GM21367 (cell line): Measurements from ENCODE around the gene NDUFA7.
"Not testable (repeated sequence)": the region's sequence is repeated elsewhere in the genome, so short reads cannot be mapped to it uniquely, and the experiment has no call there.

Experiments used
- ATAC-seq: cut with Tn5 transposase; IDR thresholded peaks from one replicate; pipeline ENCODE4 v1.9.1; 2021; ENCODE audit not compliant: unreplicated experiment

NDUFA7 gene

DNA sequence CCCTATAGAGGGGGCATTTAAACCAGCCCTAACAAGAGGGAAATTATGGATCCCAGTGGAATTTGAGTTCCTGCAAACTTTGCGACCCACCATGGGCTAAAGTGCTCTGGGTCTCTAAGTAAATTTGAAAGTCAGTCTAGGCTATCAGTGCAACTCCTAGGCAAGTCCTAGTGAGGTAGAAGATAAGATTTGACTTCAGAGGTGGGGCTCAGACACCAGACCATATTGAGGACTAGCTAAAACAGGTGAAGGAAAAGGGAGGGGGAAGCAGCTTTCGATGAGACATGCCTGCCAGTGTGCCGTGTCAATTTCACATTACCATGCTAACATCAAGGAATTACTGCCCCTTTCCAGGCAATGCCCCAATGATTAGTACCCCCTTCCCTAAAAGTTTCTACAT lies 51.5 kb downstream of the NDUFA7 start:
- no peak for ATAC-seq

DNA sequence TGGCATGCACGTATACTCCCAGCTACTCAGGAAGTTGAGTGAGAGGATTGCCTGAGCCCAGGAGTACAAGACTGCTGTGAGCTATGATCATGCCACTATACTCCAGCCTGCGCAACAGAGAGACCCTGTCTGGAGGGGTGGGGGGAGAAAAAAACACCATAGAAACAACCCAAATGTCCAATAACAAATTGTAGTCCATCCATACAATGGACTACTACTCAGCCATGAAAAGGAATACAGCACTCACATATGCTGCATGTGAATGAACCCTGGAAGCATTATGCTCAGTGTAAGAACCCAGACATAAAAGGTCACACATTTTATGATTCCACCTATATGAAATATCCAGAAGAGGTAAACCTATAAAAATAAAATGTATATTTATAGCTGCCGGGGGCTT lies 55.3 kb downstream of the NDUFA7 start:
- ATAC-seq = no peak

DNA sequence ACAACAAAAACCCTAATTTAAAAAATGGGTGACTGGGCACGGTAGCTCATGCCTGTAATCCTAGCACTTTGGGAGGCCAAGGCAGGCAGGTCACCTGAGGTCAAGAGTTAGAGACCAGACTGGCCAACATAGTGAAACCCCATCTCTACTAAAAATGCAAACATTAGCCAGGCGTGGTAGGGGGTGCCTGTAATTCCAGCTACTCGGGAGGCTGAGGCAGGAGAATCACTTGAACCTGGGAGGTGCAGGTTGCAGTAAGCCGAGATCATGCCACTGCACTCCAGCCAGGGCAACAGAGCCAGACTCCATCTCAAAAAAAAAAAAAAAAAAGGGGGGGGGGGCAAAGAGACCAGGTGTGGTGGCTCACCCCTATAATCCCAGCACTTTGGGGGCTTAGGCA lies 56.9 kb downstream of the NDUFA7 start:
- ATAC-seq = not testable (repeated sequence)

DNA sequence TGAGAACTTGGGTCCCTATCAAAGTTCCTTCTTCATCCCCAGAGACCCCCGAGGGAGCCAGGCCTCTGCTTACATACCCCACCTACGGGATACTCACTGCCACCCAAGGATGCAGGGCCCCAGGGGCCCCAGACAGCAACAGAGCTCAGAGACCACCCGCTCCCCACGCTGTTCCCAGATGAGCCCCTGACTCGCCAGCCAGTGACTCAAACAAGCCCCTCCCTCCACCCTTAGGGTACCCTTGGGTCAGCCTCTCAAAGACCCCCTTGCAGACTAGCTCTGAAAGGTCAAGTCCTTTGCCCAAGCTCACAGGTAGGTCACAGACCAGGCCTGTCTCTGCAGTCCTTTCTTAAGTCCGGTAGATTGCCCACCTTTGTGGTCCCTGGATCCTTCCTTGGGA lies 58.7 kb downstream of the NDUFA7 start:
- ATAC-seq = no peak

DNA sequence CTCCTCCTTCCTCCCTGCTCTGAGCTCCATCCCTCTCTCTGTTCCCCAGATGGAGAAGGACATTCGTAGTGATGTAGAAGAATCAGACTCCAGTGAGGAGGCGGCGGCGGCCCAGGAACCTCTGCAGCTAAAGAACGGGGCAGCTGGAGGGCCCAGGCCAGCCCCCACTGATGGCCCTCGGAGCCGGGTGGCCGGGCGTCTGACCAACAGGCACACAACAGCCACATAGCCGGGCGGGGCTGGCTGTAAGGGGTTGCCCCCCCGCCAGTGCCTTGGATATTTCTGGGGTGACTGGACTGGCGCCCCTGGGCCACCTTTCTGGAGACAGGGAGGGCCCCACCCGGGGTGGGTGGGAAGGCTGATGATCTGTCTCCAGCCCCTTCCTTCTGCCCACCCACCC lies 59.3 kb downstream of the NDUFA7 start:
- ATAC-seq = no peak

DNA sequence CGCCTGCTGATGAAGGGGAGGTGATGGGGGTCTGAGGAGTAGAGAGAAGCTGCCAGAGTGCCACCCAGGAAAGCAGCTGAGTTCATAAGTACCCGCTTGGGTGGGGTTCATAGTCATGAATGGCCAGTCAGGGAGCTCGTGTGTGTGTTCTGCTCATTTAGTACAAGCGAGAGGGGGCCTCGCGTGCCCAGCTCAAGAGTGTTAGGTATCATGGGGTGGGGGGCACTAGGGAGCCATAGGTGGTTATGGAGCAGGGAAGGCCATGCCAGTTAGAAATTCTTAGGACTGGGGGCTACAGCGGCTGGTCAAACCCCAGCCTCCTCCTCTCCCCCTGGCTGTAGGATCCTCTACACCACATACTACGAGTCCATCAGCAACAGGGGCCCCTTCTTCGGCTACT lies 59.8 kb downstream of the NDUFA7 start:
- ATAC-seq = no peak
